Embryonic facial prominence (tissue), 1 donor: Measurements from ENCODE around the gene PMIS2.

Source experiments
- DNase-seq: peaks from one replicate; pipeline ENCODE4 v3.0.0-alpha.2; 2016; ENCODE audit errors: extremely low spot score

The PMIS2 gene

GRCh38 chr19:35628565-35629331, 42.8 kb downstream of the PMIS2 start, which contains the start of gene RBM42:
Gene RBM42, plus strand, starts transcription at chr19:35629036. Its CDS starts 118 bp downstream, at chr19:35629154.
- DNase-seq = peak; percentile 97

- DNase-seq = no peak
These were observed 43.3 kb downstream of the PMIS2 start for GRCh38 chr19:35629332-35629633.

GRCh38 chr19:35633727-35634440, 47.9 kb downstream of the PMIS2 start:
- no peak for DNase-seq

DNA sequence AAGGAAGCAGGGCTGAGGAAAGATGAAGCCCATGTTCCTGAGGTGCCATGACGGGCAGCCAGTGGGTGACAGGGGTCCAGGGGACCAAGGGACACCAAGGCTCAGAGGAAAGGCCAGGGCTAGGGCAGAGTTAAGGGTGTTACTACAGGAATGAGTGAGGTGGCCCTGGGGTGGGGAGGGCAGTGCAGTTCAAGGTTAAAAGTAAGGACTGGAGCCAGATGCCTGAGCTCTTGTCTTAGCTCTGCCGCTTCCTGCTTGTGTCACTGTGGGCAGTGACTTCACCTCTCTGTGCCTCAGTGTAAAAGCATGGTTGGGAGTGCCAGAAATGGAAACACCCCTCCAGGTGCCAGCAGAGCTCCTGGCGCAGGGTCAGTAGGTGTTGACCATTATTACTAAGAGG, 50.7 kb downstream of the PMIS2 start:
- DNase-seq = no peak
